ENCODE data around the gene ERCC8.

The ERCC8 gene

GRCh38 chr5:60836131-60836530 lies 108.7 kb downstream of the ERCC8 start:
- DNase-seq (ENCODE audit: low read depth, low spot score): no peak

GRCh38 chr5:60835554-60835953 lies 109.3 kb downstream of the ERCC8 start:
- no peak for DNase-seq (ENCODE audit: low read depth, low spot score)

DNA sequence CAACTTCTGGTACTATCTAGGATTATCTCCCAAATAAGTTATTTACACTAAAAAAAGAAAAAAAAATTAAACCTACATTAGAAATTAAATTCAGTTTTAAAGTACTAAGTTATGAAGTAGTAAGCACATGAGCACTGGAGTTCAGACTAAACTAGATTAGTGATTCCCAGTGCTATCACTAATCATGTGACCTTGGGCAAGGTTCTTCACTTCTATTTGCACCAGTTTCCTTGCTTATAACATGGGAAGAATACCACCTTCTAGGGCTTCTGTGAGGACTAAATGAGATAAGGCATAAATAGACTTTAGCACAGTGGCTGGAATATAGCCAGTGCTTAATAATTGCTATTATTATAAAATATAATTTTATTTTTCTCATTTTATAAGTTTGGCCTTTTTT lies 111.3 kb downstream of the ERCC8 start:
- DNase-seq (ENCODE audit: low read depth, low spot score): no peak

GRCh38 chr5:60830581-60831127 lies 114.2 kb downstream of the ERCC8 start:
- DNase-seq (ENCODE audit: low read depth, low spot score): no peak

DNA sequence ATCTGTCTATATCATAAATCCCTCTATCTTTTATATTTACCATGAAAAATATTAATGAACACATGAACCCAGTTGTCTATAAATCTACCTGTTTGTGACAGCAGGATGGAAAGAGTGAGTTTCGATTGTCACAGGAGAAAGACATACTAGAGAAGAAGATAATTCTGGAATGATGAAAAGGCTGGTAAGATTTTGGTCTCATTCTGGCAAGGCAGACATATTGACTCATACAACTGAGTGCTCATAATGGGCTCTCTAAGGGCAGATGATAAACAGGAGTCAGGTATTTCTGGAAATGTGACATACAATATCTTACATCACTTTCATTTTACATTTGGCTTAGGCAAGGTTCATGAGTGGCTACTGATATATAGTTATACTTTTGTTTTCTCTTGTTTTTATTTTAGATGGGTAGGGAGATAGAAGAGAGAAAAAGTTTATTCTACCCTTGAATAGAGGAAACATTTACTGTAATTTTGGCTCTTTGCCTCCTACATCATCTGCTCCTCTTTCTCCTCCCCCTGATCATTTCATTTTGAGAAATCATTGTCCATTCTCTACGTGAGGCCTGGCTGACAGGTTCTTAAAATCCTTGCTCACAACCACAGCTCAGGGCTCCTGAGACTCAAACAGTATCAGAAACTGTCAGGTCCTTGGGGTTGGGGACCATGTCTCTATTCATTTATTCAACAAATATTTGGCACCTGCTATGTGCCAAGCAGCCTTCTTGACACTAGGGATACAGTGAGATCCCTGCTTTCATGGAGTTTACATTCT lies 115.2 kb downstream of the ERCC8 start:
- DNase-seq (ENCODE audit: low read depth, low spot score): no peak

GRCh38 chr5:60827201-60827600 lies 117.7 kb downstream of the ERCC8 start:
- DNase-seq (ENCODE audit: low read depth, low spot score): no peak

DNA sequence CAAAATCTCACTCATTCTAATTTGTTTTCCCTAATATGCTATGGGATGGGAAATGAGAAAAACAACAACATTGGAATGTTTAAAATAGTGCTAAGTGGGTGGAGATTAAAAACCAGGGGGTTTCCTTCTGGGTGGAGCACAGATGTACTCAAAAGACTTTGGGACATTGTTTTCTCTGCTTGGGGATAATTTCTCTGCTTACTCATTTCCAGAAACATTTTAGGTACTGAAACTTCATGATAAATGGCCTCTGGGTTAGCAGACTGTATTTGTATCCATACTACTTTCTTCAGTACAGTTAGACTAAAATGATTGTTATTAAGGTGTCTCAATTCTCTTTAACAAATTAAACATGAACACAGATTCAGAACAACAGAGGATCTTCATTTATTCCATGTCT lies 118.2 kb downstream of the ERCC8 start:
- DNase-seq (ENCODE audit: low read depth, low spot score): no peak
